ENCODE results near the gene SHROOM2. TPM values are rescaled to one million over a fixed set of nuclear protein-coding genes. Genes with fewer than 3 reads are reported as not detected.

The SHROOM2 gene
- total RNA-seq, 1 donor from 2014 or later: 1.8 TPM

- DNase-seq (ENCODE audit: low read depth): peak; percentile 55
- no peak for FAIRE-seq
- Histone ChIP-seq H3K27me3 (ENCODE audit: control insufficient read depth, insufficient read depth, low read length) (no peaks in the 10 kb centered on the region), H3K36me3 (ENCODE audit: control insufficient read depth, insufficient read depth, low read length) (no peaks in the 10 kb centered on the region), H3K4me3 (ENCODE audit: low read depth, low read length) (no peak overlapping the region)
- TF ChIP-seq CTCF (IDR thresholded peaks at IDR 0.05; ENCODE audit: insufficient read depth, low read length, severe bottlenecking): no peak
Measured at GRCh38 chrX:9746148-9746888, 39.9 kb upstream of the SHROOM2 start.

GRCh38 chrX:9747644-9748043 is 38.6 kb upstream of the SHROOM2 start:
- Histone ChIP-seq H3K4me3 (ENCODE audit: low read depth, low read length) (no peak overlapping the region), H3K27me3 (ENCODE audit: control insufficient read depth, insufficient read depth, low read length) (no peaks in the 10 kb centered on the region), H3K36me3 (ENCODE audit: control insufficient read depth, insufficient read depth, low read length) (no peaks in the 10 kb centered on the region)
- no peak for TF ChIP-seq CTCF (IDR thresholded peaks at IDR 0.05; ENCODE audit: insufficient read depth, low read length, severe bottlenecking)
- FAIRE-seq (no peak), DNase-seq (ENCODE audit: low read depth) (no peak)

- Histone ChIP-seq H3K27me3 (ENCODE audit: control insufficient read depth, insufficient read depth, low read length) (no peaks in the 10 kb centered on the region), H3K36me3 (ENCODE audit: control insufficient read depth, insufficient read depth, low read length) (no peaks in the 10 kb centered on the region), H3K4me3 (ENCODE audit: low read depth, low read length) (no peak overlapping the region)
- DNase-seq (ENCODE audit: low read depth) (no peak), FAIRE-seq (no peak)
- TF ChIP-seq CTCF (IDR thresholded peaks at IDR 0.05; ENCODE audit: insufficient read depth, low read length, severe bottlenecking): no peak
Measured at GRCh38 chrX:9749146-9749692, 37.0 kb upstream of the SHROOM2 start.

GRCh38 chrX:9757366-9757765 is 28.9 kb upstream of the SHROOM2 start:
- H3K36me3 ChIP-seq (ENCODE audit: control insufficient read depth, insufficient read depth, low read length): no peaks in the 10 kb centered on the region
- no peaks in the 10 kb centered on the region for H3K27me3 ChIP-seq (ENCODE audit: control insufficient read depth, insufficient read depth, low read length)
- TF ChIP-seq CTCF (IDR thresholded peaks at IDR 0.05; ENCODE audit: insufficient read depth, low read length, severe bottlenecking): no peak
- FAIRE-seq: no peak
- DNase-seq (ENCODE audit: low read depth): no peak
- H3K4me3 ChIP-seq (ENCODE audit: low read depth, low read length): no peak overlapping the region

- no peaks in the 10 kb centered on the region for H3K27me3 ChIP-seq (ENCODE audit: control insufficient read depth, insufficient read depth, low read length)
- H3K4me3 ChIP-seq (ENCODE audit: low read depth, low read length): no peak overlapping the region
- no peak for TF ChIP-seq CTCF (IDR thresholded peaks at IDR 0.05; ENCODE audit: insufficient read depth, low read length, severe bottlenecking)
- no peaks in the 10 kb centered on the region for H3K36me3 ChIP-seq (ENCODE audit: control insufficient read depth, insufficient read depth, low read length)
- DNase-seq (ENCODE audit: low read depth) (no peak), FAIRE-seq (peak; percentile 60)
Measured at GRCh38 chrX:9758021-9758638, 28.1 kb upstream of the SHROOM2 start.
